Kidney (tissue), 14 donors: ENCODE measurements around the gene CCT2. TPM values are rescaled to one million over a fixed set of nuclear protein-coding genes. Genes with fewer than 3 reads are reported as not detected.
"Not testable (repeated sequence)": the region's sequence is repeated elsewhere in the genome, so short reads cannot be mapped to it uniquely, and the experiment has no call there.

Source experiments
- DNase-seq, 5 donors: peaks; one replicate each; pipeline ENCODE4 v3.0.0-alpha.2; 2013 to 2020
- FAIRE-seq: peaks from 2 replicates; lab custom pipeline; 2012; peaks lifted over from hg19 to GRCh38; lab: Jason Lieb, UNC
- H3K27ac ChIP-seq, 2 donors: one replicate each; pipeline ENCODE4 v1.7.0; 2013; ENCODE audit warnings: low read depth in 2 of 2, low read length in 2 of 2, inconsistent platforms in 1 of 2
- H3K27me3 ChIP-seq: one replicate; pipeline ENCODE4 v1.7.1; 2013; ENCODE audit warnings: low read length, inconsistent platforms; ENCODE audit not compliant: control insufficient read depth, insufficient read depth
- H3K36me3 ChIP-seq, 3 donors: one replicate each; pipeline versions ENCODE4 v1.7.0 to v1.7.1; 2013; ENCODE audit warnings: low read length in 3 of 3, control low read depth in 1 of 3, inconsistent platforms in 1 of 3; ENCODE audit not compliant: insufficient read depth in 3 of 3, control insufficient read depth in 2 of 3
- H3K4me1 ChIP-seq, 3 donors: one replicate each; pipeline versions ENCODE4 v1.7.0 to v1.7.1; 2013; ENCODE audit warnings: low read length in 3 of 3, inconsistent platforms in 1 of 3, low read depth in 1 of 3; ENCODE audit not compliant: control insufficient read depth in 2 of 3, insufficient read depth in 2 of 3
- H3K4me3 ChIP-seq, 3 donors: one replicate each; pipeline versions ENCODE4 v1.7.0 to v1.8.1; 2013; ENCODE audit warnings: low read length in 3 of 3, control low read depth in 1 of 3, inconsistent platforms in 1 of 3
- H3K9ac ChIP-seq, 3 donors: one replicate each; pipeline versions ENCODE4 v1.7.0 to v1.7.1; 2013; ENCODE audit warnings: low read length in 3 of 3, control low read depth in 1 of 3, inconsistent platforms in 1 of 3
- H3K9me3 ChIP-seq, 3 donors: one replicate each; pipeline versions ENCODE4 v1.7.0 to v1.7.1; 2013; ENCODE audit warnings: low read length in 3 of 3, control low read depth in 1 of 3, inconsistent platforms in 1 of 3; ENCODE audit not compliant: control insufficient read depth in 2 of 3, insufficient read depth in 1 of 3
- CTCF ChIP-seq: IDR thresholded peaks from 3 replicates; pipeline ENCODE4 v1.5.1; 2012; ENCODE audit warnings: mild to moderate bottlenecking, moderate library complexity, borderline replicate concordance; ENCODE audit not compliant: insufficient read depth; ENCODE audit errors: extremely low read depth
- intact Hi-C: fragments of 100-400 bp; cut with DNase I; formaldehyde crosslinking; loops from one replicate; pipeline ENCODE4 v1.11.1; 2022
- polyA plus RNA-seq: library from polyadenylated mRNA; stranded (reverse); fragments of 350-450 nt; fragmentation: Illumina TruSeq; extraction: RNeasy Lipid Tissue Mini Kit (QIAGEN cat#74804); gene quantifications from one replicate; pipeline ENCODE4 v1.2.3, GENCODE V29; 2014; ENCODE audit warnings: low read depth, low replicate concordance; ENCODE audit not compliant: insufficient read depth
- total RNA-seq: library from RNA; stranded (reverse); fragmentation: NEBNext Ultra II Directional; extraction: Animal tissue kit (Norgen Biotek cat#: 25700); gene quantifications from one replicate; pipeline ENCODE4 v1.2.1, GENCODE V29; 2021
- donor health status: control.
- donor health status: control.
- donor health status: control.
- donor health status: control.
- donor health status: control.
- donor health status: DM: yes; HTN: yes; CAD: no.
- donor health status: Normal renal cell carcinoma (clear cell type).

Gene CCT2
- total and polyA plus RNA-seq, 2 donors from 2014 or later, result 117 to 125 TPM

- Histone ChIP-seq H3K27ac (no peak overlapping the region), H3K9me3 (no peaks in the 10 kb centered on the region), H3K27me3 (no peaks in the 10 kb centered on the region), H3K9ac (no peak overlapping the region), H3K4me1 (no peaks in the 10 kb centered on the region), H3K36me3 (peaks cover 5 to 29% (median 20%) of the 10 kb centered on the region in 3 donors), H3K4me3 (no peak overlapping the region)
- FAIRE-seq, result no peak
- intact Hi-C loops, result no loop called here
- no peak for DNase-seq
- no peak for TF ChIP-seq CTCF
These were observed 17.7 kb downstream of the CCT2 start for GRCh38 chr12:69602954-69603353.

- H3K9ac ChIP-seq, FAIRE-seq, DNase-seq, H3K4me3 ChIP-seq, H3K27ac ChIP-seq, H3K4me1 ChIP-seq, intact Hi-C loops, H3K9me3 ChIP-seq, H3K27me3 ChIP-seq: not testable (repeated sequence)
- H3K36me3 ChIP-seq, result peaks cover 5 to 25% (median 17%) of the 10 kb centered on the region in 3 donors
These were observed 18.3 kb downstream of the CCT2 start for GRCh38 chr12:69603556-69603955.

- H3K4me3 ChIP-seq, H3K27ac ChIP-seq, DNase-seq, intact Hi-C loops, H3K27me3 ChIP-seq, H3K4me1 ChIP-seq, FAIRE-seq, H3K9ac ChIP-seq, H3K9me3 ChIP-seq: not testable (repeated sequence)
- peaks cover 5 to 25% (median 14%) of the 10 kb centered on the region in 3 donors for H3K36me3 ChIP-seq
These were observed 19.0 kb downstream of the CCT2 start for GRCh38 chr12:69604275-69604674.

- no peak for FAIRE-seq
- Histone ChIP-seq H3K27me3 (no peaks in the 10 kb centered on the region), H3K4me3 (no peak overlapping the region)
These were observed 22.9 kb downstream of the CCT2 start for GRCh38 chr12:69608114-69608513.

More at GRCh38 chr12:69608114-69608513, 22.9 kb downstream of the CCT2 start:
- Histone ChIP-seq H3K9ac (no peak overlapping the region), H3K4me1 (no peaks in the 10 kb centered on the region), H3K27ac (no peak overlapping the region), H3K9me3 (no peaks in the 10 kb centered on the region), H3K36me3 (peaks cover 0 to 3% (median 0%) of the 10 kb centered on the region in 3 donors)
- intact Hi-C loops, result no loop called here
- no peak for DNase-seq
- no peak for TF ChIP-seq CTCF
